Mesothelial cell of epicardium (in vitro differentiated cells): ENCODE results near the gene RTP2. TPM values are rescaled to one million over a fixed set of nuclear protein-coding genes. Genes with fewer than 3 reads are reported as not detected.

Source experiments
- DNase-seq, 2 experiments: peaks; one replicate each; pipeline ENCODE4 v3.0.0; 2021; ENCODE audit warnings: low spot score in 2 of 2; ENCODE audit not compliant: unreplicated experiment in 2 of 2
- H3K27ac Mint-ChIP-seq: 2 replicates; pipeline ENCODE4 v1.8.0; 2021; ENCODE audit warnings: mixed read lengths
- H3K27me3 Mint-ChIP-seq: 2 replicates; pipeline ENCODE4 v1.8.0; 2021; ENCODE audit warnings: low read depth, mixed read lengths
- H3K36me3 Mint-ChIP-seq: 2 replicates; pipeline ENCODE4 v1.8.0; 2021; ENCODE audit warnings: mixed read lengths
- H3K4me1 Mint-ChIP-seq: 2 replicates; pipeline ENCODE4 v1.8.0; 2021; ENCODE audit warnings: mixed read lengths
- H3K4me3 Mint-ChIP-seq: 2 replicates; pipeline ENCODE4 v1.8.0; 2021; ENCODE audit warnings: mild to moderate bottlenecking, moderate library complexity, mixed read lengths
- H3K9me3 Mint-ChIP-seq: 2 replicates; pipeline ENCODE4 v1.8.0; 2021; ENCODE audit warnings: mixed read lengths
- total RNA-seq: library from RNA; stranded (reverse); gene quantifications from 3 replicates; pipeline ENCODE4 v1.2.1, GENCODE V29; 2021
- TF ChIP-seq, protein P1 (sequence below): fragments of 200-600 bp; sonication (generic); IDR thresholded peaks from one replicate; pipeline ENCODE4 v1.5.0; 2021; ENCODE audit warnings: antibody characterized with exemption; ENCODE audit not compliant: unreplicated experiment

RTP2 gene
- total RNA-seq, 1 donor from 2014 or later, result not detected

DNA sequence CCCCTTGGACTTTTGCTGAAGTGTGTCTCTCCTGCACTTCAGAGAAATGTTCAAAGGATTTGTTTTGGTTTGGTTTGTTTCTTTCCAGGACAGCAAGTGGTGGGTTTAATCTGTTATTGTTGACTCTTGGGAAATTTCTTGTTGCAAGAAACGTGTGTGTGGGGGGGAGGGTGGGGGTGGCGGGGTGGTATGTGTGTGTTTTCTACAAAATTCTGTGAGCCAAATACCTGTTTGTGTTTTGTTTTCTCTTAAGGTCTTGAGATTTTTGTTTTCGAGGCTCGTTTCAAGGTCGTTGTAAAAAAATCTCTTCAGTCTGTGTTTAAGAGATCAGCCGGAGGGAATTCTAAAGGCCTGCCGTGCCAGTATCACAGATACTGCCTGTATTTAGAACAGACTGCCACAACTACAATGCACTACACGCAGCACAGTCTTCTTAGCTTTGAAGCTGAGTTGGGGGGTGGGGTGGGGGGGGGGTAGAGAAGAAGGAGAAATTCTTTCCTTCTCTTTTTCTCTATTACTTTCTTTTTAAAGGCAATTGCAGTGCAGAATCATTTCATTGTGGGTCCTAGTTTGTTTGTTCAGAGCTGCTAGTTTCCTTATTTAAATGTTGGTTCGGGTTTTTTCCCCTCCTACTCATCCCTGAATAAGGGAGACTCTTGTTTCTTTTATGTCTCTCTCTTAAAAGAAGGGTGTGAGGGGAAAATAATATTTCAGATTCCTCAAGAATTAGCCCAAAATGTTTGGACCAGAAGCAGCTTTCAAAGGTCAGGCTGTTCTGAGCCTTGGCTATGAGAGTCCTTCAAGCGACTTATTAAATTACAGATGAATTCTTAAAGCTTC, 44.3 kb upstream of the RTP2 start:
- DNase-seq, result no peak
- H3K27me3 Mint-ChIP-seq, result no peaks in the 10 kb centered on the region
- TF ChIP-seq, protein P1, sequence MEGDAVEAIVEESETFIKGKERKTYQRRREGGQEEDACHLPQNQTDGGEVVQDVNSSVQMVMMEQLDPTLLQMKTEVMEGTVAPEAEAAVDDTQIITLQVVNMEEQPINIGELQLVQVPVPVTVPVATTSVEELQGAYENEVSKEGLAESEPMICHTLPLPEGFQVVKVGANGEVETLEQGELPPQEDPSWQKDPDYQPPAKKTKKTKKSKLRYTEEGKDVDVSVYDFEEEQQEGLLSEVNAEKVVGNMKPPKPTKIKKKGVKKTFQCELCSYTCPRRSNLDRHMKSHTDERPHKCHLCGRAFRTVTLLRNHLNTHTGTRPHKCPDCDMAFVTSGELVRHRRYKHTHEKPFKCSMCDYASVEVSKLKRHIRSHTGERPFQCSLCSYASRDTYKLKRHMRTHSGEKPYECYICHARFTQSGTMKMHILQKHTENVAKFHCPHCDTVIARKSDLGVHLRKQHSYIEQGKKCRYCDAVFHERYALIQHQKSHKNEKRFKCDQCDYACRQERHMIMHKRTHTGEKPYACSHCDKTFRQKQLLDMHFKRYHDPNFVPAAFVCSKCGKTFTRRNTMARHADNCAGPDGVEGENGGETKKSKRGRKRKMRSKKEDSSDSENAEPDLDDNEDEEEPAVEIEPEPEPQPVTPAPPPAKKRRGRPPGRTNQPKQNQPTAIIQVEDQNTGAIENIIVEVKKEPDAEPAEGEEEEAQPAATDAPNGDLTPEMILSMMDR, result no peak
- H3K4me3 Mint-ChIP-seq, result peak overlapping the region; percentile 95
- no peaks in the 10 kb centered on the region for H3K36me3 Mint-ChIP-seq
- peaks cover 76% of the 10 kb centered on the region for H3K4me1 Mint-ChIP-seq
- peak overlapping the region; percentile 100 for H3K27ac Mint-ChIP-seq
- no peaks in the 10 kb centered on the region for H3K9me3 Mint-ChIP-seq

DNA sequence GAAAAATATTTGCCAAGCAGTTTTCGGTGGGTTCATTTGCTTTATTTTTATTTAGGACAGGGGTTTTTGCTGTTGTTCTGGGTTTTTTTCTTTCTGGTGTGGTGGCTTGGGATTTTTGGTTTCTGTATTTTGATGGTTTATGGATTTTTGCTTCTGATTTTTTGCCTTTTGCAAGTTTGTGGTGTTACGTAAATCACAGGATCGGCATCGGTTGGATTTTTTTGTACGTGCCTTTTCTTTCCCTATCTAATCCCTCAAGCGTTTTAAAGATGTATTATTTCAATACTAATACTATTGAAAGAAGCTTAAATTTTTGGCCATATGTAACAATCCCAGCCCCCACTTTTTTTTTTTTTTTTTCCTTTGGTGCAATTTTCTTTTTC, 43.7 kb upstream of the RTP2 start:
- Mint-ChIP-seq H3K27me3 (no peaks in the 10 kb centered on the region), H3K9me3 (no peaks in the 10 kb centered on the region), H3K4me3 (peak overlapping the region; percentile 95), H3K4me1 (peaks cover 75% of the 10 kb centered on the region), H3K36me3 (no peaks in the 10 kb centered on the region), H3K27ac (peak overlapping the region; percentile 100)
- DNase-seq, result no peak
- TF ChIP-seq, protein P1, result no peak

DNA sequence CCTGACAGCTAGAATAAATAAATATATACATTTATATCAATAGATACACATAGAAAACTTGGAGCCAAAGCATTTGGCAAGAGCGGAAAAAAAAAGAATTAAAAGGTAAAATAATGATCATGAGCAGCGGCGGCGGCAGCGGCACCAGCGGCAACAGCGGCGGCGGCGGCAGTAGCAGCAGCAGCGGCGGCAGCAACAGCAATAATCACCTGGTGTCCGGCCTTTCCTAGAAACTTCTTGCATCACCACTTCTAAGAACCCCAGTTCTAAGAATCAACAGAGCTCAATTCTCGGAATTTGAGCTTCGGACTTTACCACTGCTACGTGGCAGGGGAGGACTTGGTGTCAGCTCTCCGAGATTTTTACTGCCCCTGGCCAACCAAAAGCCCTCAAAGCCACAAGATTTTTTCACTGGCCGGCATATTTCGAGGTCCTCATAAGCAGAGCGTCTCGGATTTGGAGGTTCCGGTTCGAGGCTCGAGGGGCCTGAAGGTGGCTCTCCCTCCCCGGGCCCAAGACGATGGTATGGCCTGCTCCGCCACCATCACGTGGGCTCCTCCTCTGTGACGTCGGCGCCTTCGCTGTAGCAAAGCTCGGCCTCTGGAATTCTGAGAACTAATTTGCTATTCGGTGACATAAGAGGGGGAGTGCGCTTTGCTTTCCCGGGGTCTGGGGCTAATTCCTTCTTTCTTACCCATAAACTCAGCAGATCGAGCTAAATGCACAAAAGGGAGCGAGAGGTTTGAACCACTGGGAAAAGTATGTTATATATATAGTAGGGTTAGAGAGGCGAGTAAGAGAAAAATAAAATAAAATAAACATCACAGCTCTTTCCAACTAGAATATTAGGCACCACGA, 43.1 kb upstream of the RTP2 start, which contains the start of gene BCL6:
TSS of gene BCL6 (minus strand) at position 268 of the 858 bp plus-strand sequence. CDS start 11,775 bp downstream, outside the sequence.
- no peaks in the 10 kb centered on the region for H3K36me3 Mint-ChIP-seq
- no peaks in the 10 kb centered on the region for H3K27me3 Mint-ChIP-seq
- peak; percentile 86 to 89 for DNase-seq
- no peaks in the 10 kb centered on the region for H3K9me3 Mint-ChIP-seq
- peak within 1 kb of the TSS; percentile 95 for H3K4me3 Mint-ChIP-seq
- peak within 1 kb of the TSS; percentile 100 for H3K27ac Mint-ChIP-seq
- TF ChIP-seq, protein P1, result no peak
- H3K4me1 Mint-ChIP-seq, result peaks cover 75% of the 10 kb centered on the region

DNA sequence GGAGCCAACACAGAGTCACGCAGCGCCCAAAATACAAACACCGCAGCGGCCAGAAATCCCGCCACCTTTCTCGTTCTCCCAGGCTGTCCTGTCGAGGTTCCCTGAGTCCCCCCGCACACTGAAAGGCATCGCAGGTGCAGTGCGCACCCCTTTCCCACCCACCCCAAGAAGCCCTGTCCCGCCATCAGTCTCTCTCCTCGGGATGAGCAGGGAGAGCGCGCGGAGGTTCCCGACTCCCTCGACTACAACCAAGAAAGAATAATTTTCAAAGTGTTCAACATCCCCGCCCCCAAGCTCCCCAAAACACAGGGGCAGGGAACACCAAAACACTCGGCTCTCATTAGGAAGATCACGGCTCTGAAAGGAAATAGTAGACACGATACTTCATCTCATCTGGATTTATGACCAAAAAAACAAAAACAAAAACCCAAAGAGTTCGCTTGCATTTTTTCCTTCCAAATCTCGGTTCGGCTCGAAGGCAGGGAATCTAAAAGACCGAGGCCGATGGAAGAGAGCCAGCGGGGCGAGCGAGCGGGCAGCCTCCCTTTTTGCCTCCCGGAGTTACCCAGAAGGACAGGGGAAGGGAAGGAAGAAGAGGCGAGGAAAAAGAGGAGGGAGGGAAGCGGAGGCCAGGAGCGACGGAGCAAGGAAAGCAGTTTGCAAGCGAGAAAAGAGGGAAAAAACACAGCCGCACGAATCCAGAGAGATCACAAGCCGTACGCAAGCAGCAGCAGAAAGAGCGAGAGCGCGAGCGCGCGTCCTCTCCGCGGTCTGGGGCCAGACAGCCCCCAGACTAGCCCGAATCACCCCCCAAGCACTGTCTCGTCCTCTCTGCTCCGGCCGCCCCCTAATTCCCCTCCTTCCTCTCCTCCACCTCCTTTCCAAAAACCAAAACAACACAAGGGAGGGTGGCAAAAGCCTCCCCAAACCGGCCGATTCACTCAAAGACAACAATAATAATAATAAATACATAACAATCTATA, 42.1 kb upstream of the RTP2 start:
- Mint-ChIP-seq H3K27me3 (no peaks in the 10 kb centered on the region), H3K4me1 (peaks cover 73% of the 10 kb centered on the region)
- peak in 1 of 2 experiments; percentile 61 for DNase-seq

More for the DNA sequence above, 42.1 kb upstream of the RTP2 start:
- no peaks in the 10 kb centered on the region for H3K36me3 Mint-ChIP-seq
- peak overlapping the region; percentile 100 for H3K27ac Mint-ChIP-seq
- TF ChIP-seq, protein P1, result no peak
- H3K4me3 Mint-ChIP-seq, result peak overlapping the region; percentile 95
- H3K9me3 Mint-ChIP-seq, result no peaks in the 10 kb centered on the region
